ENCODE data around the gene CCDC102A. TPM values are rescaled to one million over a fixed set of nuclear protein-coding genes. Genes with fewer than 3 reads are reported as not detected.

CCDC102A gene
- total and polyA plus RNA-seq, 10 of the 15 experiments (the other 5 are each of a cell fraction or from before 2014, with no cell fraction given), result 0.03 to 5.9 (median 2.4) TPM

- Histone ChIP-seq H3K36me3 (ENCODE audit: control insufficient read depth in 2 of 2, insufficient read depth in 2 of 2, low read length in 1 of 2) (no peaks in the 10 kb centered on the region; a peak in 2 of 4 replicates), H3K79me2 (ENCODE audit: control insufficient read depth, insufficient read depth, low read length) (no peaks in the 10 kb centered on the region), H4K20me1 (ENCODE audit: control insufficient read depth, insufficient read depth) (no peaks in the 10 kb centered on the region; the same call in 1 of the 2 replicates), H3K4me3 (no peak overlapping the region), H3K9me3 (replicated peaks; ENCODE audit: control insufficient read depth, insufficient read depth, low read length) (no peaks in the 10 kb centered on the region), H3K9ac (ENCODE audit: control insufficient read depth, insufficient read depth, low read length) (no peak overlapping the region; the same call in 1 of the 2 replicates), H3K27me3 (replicated peaks in 1 of 2; ENCODE audit: control insufficient read depth in 2 of 2, insufficient read depth in 2 of 2, low read length in 1 of 2) (no peaks in the 10 kb centered on the region), H3K27ac (ENCODE audit: control insufficient read depth, insufficient read depth) (no peak overlapping the region), H2AFZ (ENCODE audit: control insufficient read depth, low read depth, low read length) (no peak overlapping the region), H3K4me1 (ENCODE audit: control insufficient read depth, insufficient read depth, low read length) (peaks cover 12% of the 10 kb centered on the region), H3K4me2 (ENCODE audit: control insufficient read depth, insufficient read depth) (no peak overlapping the region)
- no TSS peak for BruUV-seq (replicated peaks)
- DNase-seq (ENCODE audit: low read depth, low spot score) (no peak), ATAC-seq (peak; percentile 96), FAIRE-seq (peak; percentile 97)
- ChIA-PET POLR2A (interaction anchor here (1.1 to 1.5 kb wide), 3 partner anchors 30 to 98 kb away, joined by 3 to 4 read pairs (median 4); partner anchors contain the start of gene POLR2C), RAD21 (ENCODE audit: unreplicated experiment) (interaction anchor here (0.6 to 5.1 kb wide), 21 partner anchors 10 to 436 kb away, joined by 3 to 49 read pairs (median 4); partner anchors contain the start of genes ADGRG5, CCDC102A, CIAPIN1 and COQ9), SMC1A (ENCODE audit: uncharacterized antibody, unreplicated experiment) (interaction anchor here (0.7 to 6.1 kb wide), 16 partner anchors 8 to 794 kb away, joined by 3 to 51 read pairs (median 4); partner anchors contain the start of genes CCDC102A and POLR2C), CTCF (interaction anchor here (1.0 to 6.0 kb wide), 33 partner anchors 8 to 437 kb away, joined by 3 to 174 read pairs (median 5); partner anchors contain the start of genes ADGRG5, CCDC102A, CIAPIN1 and COQ9)
- intact Hi-C loops (cut with micrococcal nuclease; ENCODE audit: unreplicated experiment) (loop anchor here (1.0 to 5.0 kb wide), 4 partner anchors 44 to 220 kb away; partner anchors contain the start of gene POLR2C), in situ Hi-C loops (cut with MboI) (loop anchor here (5.0 kb wide), 2 partner anchors 103 to 218 kb away; no protein-coding TSS in a partner anchor)
- 29% methylated on average over 10 of the region's 10 CpGs for WGBS (ENCODE audit: insufficient coverage, insufficient replicate concordance, low lambda C conversion rate, missing lambda C conversion rate)
- TF ChIP-seq SRF (IDR thresholded peaks at IDR 0.05; ENCODE audit: low read depth in 2 of 2, low read length in 2 of 2) (no peak), CREB1 (IDR thresholded peaks at IDR 0.05; ENCODE audit: low read depth) (no peak), YBX1 (IDR thresholded peaks at IDR 0.05) (no peak), KAT2A (conservative IDR thresholded peaks at IDR 0.05; ENCODE audit: control insufficient read depth, low read depth, low read length) (no peak), HDAC6 (IDR thresholded peaks at IDR 0.05; ENCODE audit: unreplicated experiment) (no peak), RELA (IDR thresholded peaks at IDR 0.05; ENCODE audit: borderline replicate concordance, partially characterized antibody) (no peak), CUX1 (IDR thresholded peaks at IDR 0.05; ENCODE audit: insufficient replicate concordance, low read depth, low read length) (no peak), TAF1 (IDR thresholded peaks at IDR 0.05; ENCODE audit: borderline replicate concordance, low read depth, low read length) (no peak), BRCA1 (IDR thresholded peaks at IDR 0.05; ENCODE audit: low read depth, low read length) (no peak), POU2F2 (IDR thresholded peaks at IDR 0.05; ENCODE audit: borderline replicate concordance, low read depth, low read length) (no peak), MTA3 (IDR thresholded peaks at IDR 0.05; ENCODE audit: borderline replicate concordance, low read length) (no peak), RAD21 (IDR thresholded peaks at IDR 0.05; ENCODE audit: insufficient read depth, low read depth, low read length) (peak; percentile 96), BACH1 (IDR thresholded peaks at IDR 0.05; ENCODE audit: borderline replicate concordance) (no peak), PBX3 (IDR thresholded peaks at IDR 0.05; ENCODE audit: insufficient replicate concordance, low read depth, low read length) (no peak), SREBF1 (IDR thresholded peaks at IDR 0.05; ENCODE audit: low read length) (no peak), ZNF622 (IDR thresholded peaks at IDR 0.05) (no peak), NBN (IDR thresholded peaks at IDR 0.05) (0 out of 2 replicates have a peak, but pooled peaks have one; percentile 25), YY1 (IDR thresholded peaks at IDR 0.05; ENCODE audit: low read depth, low read length) (peak; percentile 89), ETV6 (conservative IDR thresholded peaks at IDR 0.05 in 1 of 2, IDR thresholded peaks at IDR 0.05 in 1 of 2; ENCODE audit: borderline replicate concordance in 1 of 2, low read depth in 1 of 2) (no peak)
These were observed 16.5 kb downstream of the CCDC102A start for GRCh38 chr16:57519796-57520360.

Data from GM12878 (cell line).